A673 (cell line): ENCODE results near the gene ANK2. TPM values are rescaled to one million over a fixed set of nuclear protein-coding genes. Genes with fewer than 3 reads are reported as not detected.
A peak's percentile ranks its signal among the peaks of the same experiment; 100 is the strongest.

Source experiments
- BruUV-seq: library from RNA; stranded (reverse); fragments of 400-500 nt; replicated peaks from 2 replicates; lab custom pipeline; 2021; lab: Mats Ljungman, UMichigan
- CTCF ChIA-PET: fragments of 300-600 bp; sonication (Branson Sonifier 250); formaldehyde crosslinking; loops from one replicate; lab custom pipeline; 2022; ENCODE audit warnings: antibody characterized with exemption; lab: Charles Lee
- POLR2A ChIA-PET: fragments of 300-600 bp; sonication (Branson Sonifier 250); formaldehyde crosslinking; loops from one replicate; lab custom pipeline; 2022; ENCODE audit warnings: antibody characterized with exemption; ENCODE audit not compliant: low non-redundant PET; lab: Charles Lee
- DNase-seq: peaks from one replicate; pipeline ENCODE4 v3.0.0-alpha.2; 2015; ENCODE audit warnings: low spot score
- H3K27ac ChIP-seq: fragments of 200-600 bp; sonication (generic); 2 replicates; pipeline ENCODE4 v1.5.1; 2016; ENCODE audit warnings: mixed run types, low read depth, mild to moderate bottlenecking, mixed read lengths, antibody characterized with exemption, low read length; ENCODE audit not compliant: poor library complexity, severe bottlenecking
- H3K27me3 ChIP-seq: fragments of 200-600 bp; sonication (generic); replicated peaks from 2 replicates; pipeline ENCODE4 v1.6.1; 2017; ENCODE audit warnings: mixed run types, low read depth, mild to moderate bottlenecking, mixed read lengths, antibody characterized with exemption, low read length; ENCODE audit not compliant: insufficient read depth, poor library complexity
- H3K36me3 ChIP-seq: fragments of 200-600 bp; sonication (generic); 2 replicates; pipeline ENCODE4 v1.6.1; 2016; ENCODE audit warnings: mixed run types, mild to moderate bottlenecking, mixed read lengths, antibody characterized with exemption, low read length; ENCODE audit not compliant: insufficient read depth, poor library complexity, severe bottlenecking
- H3K4me1 ChIP-seq: fragments of 200-600 bp; sonication (generic); 2 replicates; pipeline ENCODE4 v1.6.1; 2017; ENCODE audit warnings: mixed run types, mild to moderate bottlenecking, mixed read lengths, antibody characterized with exemption, low read length; ENCODE audit not compliant: insufficient read depth, poor library complexity, severe bottlenecking
- H3K4me3 ChIP-seq: fragments of 200-600 bp; sonication (generic); 2 replicates; pipeline ENCODE4 v1.5.1; 2016; ENCODE audit warnings: low read depth, mixed run types, mild to moderate bottlenecking, mixed read lengths, low read length; ENCODE audit not compliant: poor library complexity, severe bottlenecking
- H3K9me3 ChIP-seq: fragments of 200-600 bp; sonication (generic); 2 replicates; pipeline ENCODE4 v1.6.1; 2016; ENCODE audit warnings: mixed run types, low read depth, mild to moderate bottlenecking, mixed read lengths, antibody characterized with exemption, low read length; ENCODE audit not compliant: poor library complexity, severe bottlenecking
- EZH2 ChIP-seq: fragments of 200-600 bp; sonication (generic); IDR thresholded peaks from 2 replicates; pipeline ENCODE4 v1.6.1; 2017; ENCODE audit warnings: borderline replicate concordance, low read depth, mild to moderate bottlenecking, mixed read lengths, antibody characterized with exemption, low read length; ENCODE audit not compliant: poor library complexity, severe bottlenecking
- intact Hi-C: fragments of 100-400 bp; cut with micrococcal nuclease; formaldehyde crosslinking; loops from one replicate; pipeline ENCODE4 v1.10.0; 2022; ENCODE audit not compliant: unreplicated experiment
- total RNA-seq: library from RNA; stranded (reverse); gene quantifications from 2 replicates; pipeline ENCODE4 v1.2.3, GENCODE V29; 2021
- TF ChIP-seq, protein P1 (sequence below): fragments of 300-800, 200-600 bp; sonication (generic); conservative IDR thresholded peaks from 2 replicates; pipeline ENCODE4 v1.5.1; 2017; ENCODE audit warnings: low read depth, mild to moderate bottlenecking, antibody characterized with exemption, low read length, moderate library complexity, mixed read lengths

Gene ANK2
- total RNA-seq, 1 experiment from 2014 or later = 12.7 TPM

DNA sequence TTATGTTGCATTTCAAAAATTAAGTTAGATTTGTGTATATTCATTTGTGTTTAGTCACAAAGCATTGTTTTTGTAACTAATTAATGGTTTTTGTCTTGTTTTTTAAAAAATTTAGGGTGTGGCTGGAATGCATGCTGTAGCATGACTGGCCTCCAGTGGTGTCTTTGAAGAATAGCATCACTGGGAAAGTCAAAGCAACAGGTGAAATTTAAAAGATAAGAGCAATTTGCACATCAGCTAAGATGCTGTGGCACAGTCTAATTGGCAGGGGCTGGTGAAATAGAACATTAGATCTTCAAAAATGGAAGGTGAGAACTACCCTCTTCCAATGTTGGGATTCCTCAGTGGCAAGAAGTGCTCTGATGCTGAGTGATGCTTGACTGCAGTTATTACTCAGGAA, 45.3 kb downstream of the ANK2 start:
- intact Hi-C loops = loop anchor here (2.0 to 10.0 kb wide), 3 partner anchors 152 to 460 kb away; partner anchors contain the start of genes LARP7 and ZGRF1
- peak; percentile 27 for DNase-seq
- Histone ChIP-seq H3K9me3 (no peaks in the 10 kb centered on the region), H3K27me3 (no peaks in the 10 kb centered on the region), H3K4me1 (no peaks in the 10 kb centered on the region), H3K36me3 (no peaks in the 10 kb centered on the region), H3K4me3 (no peak overlapping the region), H3K27ac (no peak overlapping the region)
- TF ChIP-seq, protein P1, sequence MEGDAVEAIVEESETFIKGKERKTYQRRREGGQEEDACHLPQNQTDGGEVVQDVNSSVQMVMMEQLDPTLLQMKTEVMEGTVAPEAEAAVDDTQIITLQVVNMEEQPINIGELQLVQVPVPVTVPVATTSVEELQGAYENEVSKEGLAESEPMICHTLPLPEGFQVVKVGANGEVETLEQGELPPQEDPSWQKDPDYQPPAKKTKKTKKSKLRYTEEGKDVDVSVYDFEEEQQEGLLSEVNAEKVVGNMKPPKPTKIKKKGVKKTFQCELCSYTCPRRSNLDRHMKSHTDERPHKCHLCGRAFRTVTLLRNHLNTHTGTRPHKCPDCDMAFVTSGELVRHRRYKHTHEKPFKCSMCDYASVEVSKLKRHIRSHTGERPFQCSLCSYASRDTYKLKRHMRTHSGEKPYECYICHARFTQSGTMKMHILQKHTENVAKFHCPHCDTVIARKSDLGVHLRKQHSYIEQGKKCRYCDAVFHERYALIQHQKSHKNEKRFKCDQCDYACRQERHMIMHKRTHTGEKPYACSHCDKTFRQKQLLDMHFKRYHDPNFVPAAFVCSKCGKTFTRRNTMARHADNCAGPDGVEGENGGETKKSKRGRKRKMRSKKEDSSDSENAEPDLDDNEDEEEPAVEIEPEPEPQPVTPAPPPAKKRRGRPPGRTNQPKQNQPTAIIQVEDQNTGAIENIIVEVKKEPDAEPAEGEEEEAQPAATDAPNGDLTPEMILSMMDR = peak; percentile 81
- TF ChIP-seq EZH2 = no peak
- CTCF ChIA-PET = interaction anchor here (0.6 kb wide), 1 partner anchor 146 kb away, joined by 3 read pairs; no protein-coding TSS in a partner anchor
- BruUV-seq = no TSS peak
- POLR2A ChIA-PET = no interaction called here

DNA sequence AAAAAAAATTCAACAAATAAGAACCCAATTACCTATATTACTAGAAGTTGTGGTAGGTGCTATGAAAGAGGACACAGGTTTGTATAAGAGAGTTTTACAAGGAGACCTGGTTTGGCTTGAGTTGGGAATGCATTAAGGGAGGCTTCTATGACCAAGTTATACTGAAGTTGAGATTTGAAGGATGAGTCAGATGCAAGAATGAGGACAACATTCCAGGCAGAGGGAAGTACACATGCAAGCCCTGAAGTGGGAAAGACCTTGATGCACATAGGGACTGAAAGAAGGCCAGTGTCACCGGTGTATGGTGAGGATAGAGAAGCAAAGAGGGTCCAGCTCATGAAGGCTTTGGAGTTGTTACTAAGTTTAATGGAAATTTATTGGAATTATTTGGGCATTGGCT, 52.2 kb downstream of the ANK2 start:
- CTCF ChIA-PET = no interaction called here

GRCh38 chr4:113103556-113103955, 54.1 kb downstream of the ANK2 start:
- H3K4me1 ChIP-seq = no peaks in the 10 kb centered on the region
- CTCF ChIA-PET = no interaction called here
- POLR2A ChIA-PET = no interaction called here
- TF ChIP-seq, protein P1 = no peak
- no peak for TF ChIP-seq EZH2
- intact Hi-C loops = loop anchor here (10.0 kb wide), 1 partner anchor 1271 kb away; no protein-coding TSS in a partner anchor
- no TSS peak for BruUV-seq
- DNase-seq = no peak
- no peaks in the 10 kb centered on the region for H3K27me3 ChIP-seq
- no peak overlapping the region for H3K27ac ChIP-seq
- H3K9me3 ChIP-seq = no peaks in the 10 kb centered on the region
- H3K36me3 ChIP-seq = no peaks in the 10 kb centered on the region
- no peak overlapping the region for H3K4me3 ChIP-seq

More for the DNA sequence above, 52.2 kb downstream of the ANK2 start:
- no peak overlapping the region for H3K4me3 ChIP-seq
- DNase-seq = no peak
- H3K9me3 ChIP-seq = no peaks in the 10 kb centered on the region
- no peaks in the 10 kb centered on the region for H3K4me1 ChIP-seq
- H3K36me3 ChIP-seq = no peaks in the 10 kb centered on the region
- no peak for TF ChIP-seq EZH2
- TF ChIP-seq, protein P1 = no peak
- H3K27me3 ChIP-seq = no peaks in the 10 kb centered on the region
- no TSS peak for BruUV-seq
- no peak overlapping the region for H3K27ac ChIP-seq
- POLR2A ChIA-PET = no interaction called here
- intact Hi-C loops = loop anchor here (10.0 kb wide), 1 partner anchor 1273 kb away; no protein-coding TSS in a partner anchor
